Upper lobe of left lung (tissue), 4 donors: ENCODE measurements around the gene GOLGA8N.

ENCODE experiments used
- EP300 ChIP-seq, 4 donors: sonication (generic); formaldehyde crosslinking; IDR thresholded peaks; one replicate each; pipeline ENCODE4 v1.5.1; 2017; ENCODE audit warnings: antibody characterized with exemption in 4 of 4, control low read depth in 2 of 4
- POLR2A ChIP-seq, 4 donors: fragments of 450-650 bp; IDR thresholded peaks; one replicate each; pipeline ENCODE4 v1.5.1; 2016 to 2017; ENCODE audit warnings: antibody characterized with exemption in 4 of 4, mild to moderate bottlenecking in 2 of 4
- TF ChIP-seq, protein P1 (sequence below), 6 experiments: fragments of 450-650 bp in 4 of 6; fragments of 200-600 bp in 2 of 6; sonication (generic) in 2 of 6; IDR thresholded peaks; one replicate each; pipeline ENCODE4 v1.5.1; 2016 to 2019; ENCODE audit warnings: antibody characterized with exemption in 6 of 6

DNA sequence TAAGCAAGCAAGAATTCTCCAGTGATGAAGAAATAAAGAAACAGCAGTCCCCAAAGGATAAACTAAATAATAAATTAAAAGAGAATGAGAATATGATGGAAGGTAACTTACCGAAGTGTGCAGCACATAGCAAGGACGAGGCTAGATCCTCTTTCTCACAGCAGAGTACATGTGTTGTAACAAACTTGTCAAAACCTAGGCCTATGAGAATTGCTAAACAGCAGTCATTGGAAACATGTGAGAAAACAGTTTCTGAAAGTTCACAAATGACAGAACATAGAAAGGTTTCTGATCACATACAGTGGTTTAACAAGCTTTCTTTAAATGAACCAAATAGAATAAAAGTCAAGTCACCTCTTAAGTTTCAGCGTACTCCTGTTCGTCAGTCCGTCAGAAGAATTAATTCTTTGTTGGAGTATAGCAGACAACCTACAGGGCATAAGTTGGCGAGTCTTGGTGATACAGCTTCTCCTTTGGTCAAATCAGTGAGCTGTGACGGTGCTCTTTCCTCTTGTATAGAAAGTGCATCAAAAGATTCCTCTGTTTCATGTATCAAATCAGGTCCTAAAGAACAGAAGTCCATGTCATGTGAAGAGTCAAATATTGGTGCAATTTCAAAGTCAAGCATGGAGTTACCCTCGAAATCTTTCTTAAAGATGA lies 43.8 kb downstream of the GOLGA8N start:
- TF ChIP-seq, protein P1, sequence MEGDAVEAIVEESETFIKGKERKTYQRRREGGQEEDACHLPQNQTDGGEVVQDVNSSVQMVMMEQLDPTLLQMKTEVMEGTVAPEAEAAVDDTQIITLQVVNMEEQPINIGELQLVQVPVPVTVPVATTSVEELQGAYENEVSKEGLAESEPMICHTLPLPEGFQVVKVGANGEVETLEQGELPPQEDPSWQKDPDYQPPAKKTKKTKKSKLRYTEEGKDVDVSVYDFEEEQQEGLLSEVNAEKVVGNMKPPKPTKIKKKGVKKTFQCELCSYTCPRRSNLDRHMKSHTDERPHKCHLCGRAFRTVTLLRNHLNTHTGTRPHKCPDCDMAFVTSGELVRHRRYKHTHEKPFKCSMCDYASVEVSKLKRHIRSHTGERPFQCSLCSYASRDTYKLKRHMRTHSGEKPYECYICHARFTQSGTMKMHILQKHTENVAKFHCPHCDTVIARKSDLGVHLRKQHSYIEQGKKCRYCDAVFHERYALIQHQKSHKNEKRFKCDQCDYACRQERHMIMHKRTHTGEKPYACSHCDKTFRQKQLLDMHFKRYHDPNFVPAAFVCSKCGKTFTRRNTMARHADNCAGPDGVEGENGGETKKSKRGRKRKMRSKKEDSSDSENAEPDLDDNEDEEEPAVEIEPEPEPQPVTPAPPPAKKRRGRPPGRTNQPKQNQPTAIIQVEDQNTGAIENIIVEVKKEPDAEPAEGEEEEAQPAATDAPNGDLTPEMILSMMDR (IDR thresholded peaks at IDR 0.05): no peak
- TF ChIP-seq POLR2A (IDR thresholded peaks at IDR 0.05) (no peak), EP300 (IDR thresholded peaks at IDR 0.05) (no peak)
